Mucosa of rectum (tissue), 2 donors: ENCODE data around the gene PTPN11.

Source experiments
- H3K27ac ChIP-seq, 2 donors: one replicate each; pipeline ENCODE4 v1.7.0; 2013; ENCODE audit warnings: inconsistent platforms in 2 of 2, low read depth in 2 of 2, low read length in 2 of 2
- H3K27me3 ChIP-seq, 2 donors: one replicate each; pipeline ENCODE4 v1.7.0; 2013; ENCODE audit warnings: low read length in 2 of 2; ENCODE audit not compliant: control insufficient read depth in 2 of 2, insufficient read depth in 2 of 2
- H3K36me3 ChIP-seq, 2 donors: one replicate each; pipeline ENCODE4 v1.7.0; 2013; ENCODE audit warnings: low read length in 2 of 2; ENCODE audit not compliant: control insufficient read depth in 2 of 2, insufficient read depth in 2 of 2
- H3K4me1 ChIP-seq, 2 donors: one replicate each; pipeline ENCODE4 v1.7.0; 2013; ENCODE audit warnings: low read length in 2 of 2, mild to moderate bottlenecking in 1 of 2; ENCODE audit not compliant: control insufficient read depth in 2 of 2, insufficient read depth in 2 of 2
- H3K4me3 ChIP-seq, 2 donors: one replicate each; pipeline ENCODE4 v1.7.0; 2013; ENCODE audit warnings: low read length in 2 of 2
- H3K9ac ChIP-seq, 2 donors: one replicate each; pipeline ENCODE4 v1.7.0; 2013; ENCODE audit warnings: low read length in 2 of 2, low read depth in 1 of 2, mild to moderate bottlenecking in 1 of 2
- H3K9me3 ChIP-seq, 2 donors: one replicate each; pipeline ENCODE4 v1.7.0; 2013; ENCODE audit warnings: low read length in 2 of 2; ENCODE audit not compliant: control insufficient read depth in 2 of 2
- donor health status: healthy.
- donor health status: Normal muscosa, but diverticular disease.

The PTPN11 gene

DNA sequence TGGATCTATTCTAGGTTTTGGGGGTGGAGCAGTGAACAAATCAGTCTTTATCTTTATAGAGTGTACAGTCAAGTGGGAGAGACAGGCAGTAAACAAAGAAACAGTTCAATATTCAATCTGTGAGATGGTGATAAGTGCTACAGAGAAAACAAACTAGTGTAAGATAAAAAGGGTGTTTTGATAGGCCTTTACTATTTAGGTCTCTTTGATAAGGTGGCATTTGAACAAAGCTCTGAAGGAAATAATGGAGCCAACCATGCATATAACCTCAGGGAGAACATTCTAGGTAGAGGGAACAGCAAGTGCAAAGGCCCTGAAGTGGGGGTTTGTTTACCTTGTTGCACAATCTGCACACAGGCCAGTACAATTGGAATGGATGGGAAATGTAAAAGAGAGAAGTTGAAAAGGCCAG is 47.3 kb downstream of the PTPN11 start:
- no peak overlapping the region for H3K27ac ChIP-seq

DNA sequence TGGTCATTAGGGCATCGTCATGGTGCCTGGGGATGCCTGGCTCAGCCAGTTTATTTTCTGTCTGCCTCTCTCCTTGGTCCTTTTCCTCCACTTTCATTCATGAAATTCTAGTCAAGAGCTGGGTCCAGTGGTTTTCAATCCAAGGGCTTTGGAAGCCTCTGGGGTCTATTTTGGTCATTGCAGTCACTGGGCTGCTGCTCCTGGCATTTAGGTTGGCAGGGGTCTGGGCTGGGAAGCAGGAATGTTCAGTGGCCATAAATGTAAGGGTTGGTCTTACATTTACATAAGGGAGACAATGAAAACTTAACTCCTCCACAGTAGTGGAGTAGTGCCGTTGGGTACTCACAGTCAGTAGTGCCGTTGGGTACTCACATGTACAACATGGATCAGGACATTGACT is 48.1 kb downstream of the PTPN11 start:
- no peaks in the 10 kb centered on the region for H3K27me3 ChIP-seq
- H3K4me1 ChIP-seq, result no peaks in the 10 kb centered on the region
- peaks cover 0 to 10% of the 10 kb centered on the region in 2 donors for H3K36me3 ChIP-seq
- no peak overlapping the region for H3K4me3 ChIP-seq
- no peak overlapping the region for H3K9ac ChIP-seq
- no peak overlapping the region for H3K27ac ChIP-seq
- no peaks in the 10 kb centered on the region for H3K9me3 ChIP-seq

More for the DNA sequence above, 47.3 kb downstream of the PTPN11 start:
- H3K9ac ChIP-seq, result no peak overlapping the region
- no peaks in the 10 kb centered on the region for H3K9me3 ChIP-seq
- no peaks in the 10 kb centered on the region for H3K4me1 ChIP-seq
- H3K4me3 ChIP-seq, result no peak overlapping the region
- H3K36me3 ChIP-seq, result peaks cover 0 to 10% of the 10 kb centered on the region in 2 donors
- no peaks in the 10 kb centered on the region for H3K27me3 ChIP-seq

DNA sequence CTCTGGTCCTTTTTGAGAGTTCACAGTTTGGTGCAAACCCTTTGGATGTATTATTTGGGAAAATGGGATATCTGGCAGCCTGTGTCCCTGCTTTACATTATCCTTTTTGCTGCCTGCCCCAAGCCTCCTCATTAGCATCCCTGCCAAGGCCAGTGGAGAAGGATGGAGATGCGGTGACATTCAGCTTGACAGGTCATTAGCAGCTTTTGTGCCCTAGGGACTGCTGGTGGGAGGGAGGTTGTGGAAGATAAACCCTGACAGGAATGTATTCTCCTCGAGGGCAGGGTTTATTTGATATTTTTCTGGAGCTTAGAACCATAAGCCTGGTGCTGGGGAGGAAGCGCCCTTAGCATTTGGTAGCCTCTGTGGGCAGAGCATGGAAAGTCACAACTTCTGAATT is 49.3 kb downstream of the PTPN11 start:
- Histone ChIP-seq H3K27ac (no peak overlapping the region), H3K4me3 (no peak overlapping the region), H3K9me3 (no peaks in the 10 kb centered on the region), H3K9ac (no peak overlapping the region), H3K36me3 (peaks cover 2 to 16% of the 10 kb centered on the region in 2 donors), H3K27me3 (no peaks in the 10 kb centered on the region), H3K4me1 (no peaks in the 10 kb centered on the region)

DNA sequence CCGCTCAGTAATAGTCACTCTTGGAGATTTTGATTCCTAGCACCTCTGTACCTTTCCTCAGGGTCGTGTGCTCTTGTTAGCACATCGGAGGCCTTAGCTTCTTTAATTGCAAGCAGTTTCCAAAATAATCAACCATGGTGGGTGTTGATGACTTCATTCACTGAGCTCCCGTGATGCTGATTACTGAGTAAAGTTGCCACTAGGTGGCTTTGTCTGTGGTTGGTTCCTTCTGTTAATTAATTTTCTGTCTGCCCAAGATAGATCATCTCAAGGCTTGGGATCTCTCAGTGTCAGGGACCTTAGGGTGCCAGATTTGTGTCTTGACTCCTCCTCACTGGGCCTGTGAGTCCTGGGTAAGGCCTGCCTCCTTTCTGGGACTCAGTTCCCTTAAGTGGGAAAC is 54.3 kb downstream of the PTPN11 start:
- no peak overlapping the region for H3K9ac ChIP-seq
- no peak overlapping the region for H3K27ac ChIP-seq
- H3K9me3 ChIP-seq, result no peaks in the 10 kb centered on the region
- peaks cover 25 to 43% of the 10 kb centered on the region in 2 donors for H3K36me3 ChIP-seq
- H3K27me3 ChIP-seq, result no peaks in the 10 kb centered on the region
- no peaks in the 10 kb centered on the region for H3K4me1 ChIP-seq
- no peak overlapping the region for H3K4me3 ChIP-seq

DNA sequence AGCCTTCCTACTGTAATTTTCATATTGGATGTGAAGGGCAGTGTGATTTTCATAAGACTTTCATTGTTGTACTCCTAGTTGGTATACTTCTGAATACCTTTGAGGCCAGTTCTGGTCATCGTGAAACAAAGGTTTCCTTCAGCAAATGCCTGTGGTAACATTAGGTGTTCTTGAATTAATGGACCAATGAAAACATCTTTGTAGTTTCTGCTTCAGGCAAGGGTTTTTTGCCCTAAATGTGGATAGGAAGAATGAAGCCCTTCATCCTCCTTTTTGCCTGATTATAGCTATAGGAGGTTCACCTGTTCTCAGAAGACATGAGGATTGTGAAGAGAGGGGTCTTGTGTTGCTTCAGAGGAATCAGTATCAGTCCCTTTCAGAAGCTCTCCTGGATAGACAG is 60.7 kb downstream of the PTPN11 start:
- Histone ChIP-seq H3K36me3 (peaks cover 55 to 69% of the 10 kb centered on the region in 2 donors), H3K9ac (no peak overlapping the region), H3K4me1 (no peaks in the 10 kb centered on the region)

DNA sequence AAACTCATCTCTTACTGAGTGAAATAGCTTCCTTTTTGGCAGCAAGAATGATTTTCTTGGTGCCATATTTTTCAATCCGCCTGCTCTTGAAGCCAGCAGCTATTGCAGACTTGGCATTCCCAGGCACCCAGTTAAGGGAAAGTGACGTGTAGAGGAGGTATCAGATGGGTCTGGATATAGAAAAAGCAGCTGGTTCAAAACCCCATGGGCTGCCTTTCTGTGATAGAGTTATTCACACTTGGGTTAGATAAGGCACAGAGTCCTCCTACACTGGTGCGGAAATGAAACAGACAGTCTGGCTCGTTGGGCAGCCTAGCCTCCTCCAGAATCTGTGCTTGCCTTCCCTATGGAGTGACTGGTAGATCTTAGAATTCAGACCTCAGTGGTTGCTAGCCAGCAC is 62.2 kb downstream of the PTPN11 start:
- H3K9me3 ChIP-seq, result no peaks in the 10 kb centered on the region
- H3K27me3 ChIP-seq, result no peaks in the 10 kb centered on the region
- no peak overlapping the region for H3K4me3 ChIP-seq
- no peak overlapping the region for H3K9ac ChIP-seq
- no peaks in the 10 kb centered on the region for H3K4me1 ChIP-seq
- H3K27ac ChIP-seq, result no peak overlapping the region
- H3K36me3 ChIP-seq, result peaks cover 52 to 60% of the 10 kb centered on the region in 2 donors

More for the DNA sequence above, 60.7 kb downstream of the PTPN11 start:
- Histone ChIP-seq H3K27me3 (no peaks in the 10 kb centered on the region), H3K9me3 (no peaks in the 10 kb centered on the region), H3K4me3 (no peak overlapping the region), H3K27ac (no peak overlapping the region)

DNA sequence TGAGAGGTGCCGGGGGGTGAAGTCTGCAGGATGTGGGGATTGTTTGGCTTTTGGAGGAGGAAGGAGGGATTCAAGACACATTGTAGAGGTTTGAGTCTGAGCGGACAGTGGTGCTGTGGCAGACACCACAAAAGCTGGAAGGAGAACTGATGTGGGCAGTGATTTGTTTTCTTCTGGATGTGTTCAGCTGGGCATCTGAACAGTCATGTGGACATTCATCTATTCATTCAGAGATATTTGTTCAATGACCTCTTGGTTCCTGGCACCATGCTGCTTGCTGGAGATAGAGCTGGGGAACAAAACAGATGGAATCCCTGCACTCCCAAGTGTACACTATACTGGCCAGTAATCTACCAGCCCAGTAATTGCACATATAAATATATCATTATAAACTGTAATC is 64.0 kb downstream of the PTPN11 start:
- no peak overlapping the region for H3K9ac ChIP-seq
- no peak overlapping the region for H3K4me3 ChIP-seq
- peaks cover 44 to 68% of the 10 kb centered on the region in 2 donors for H3K36me3 ChIP-seq
- no peak overlapping the region for H3K27ac ChIP-seq
- no peaks in the 10 kb centered on the region for H3K9me3 ChIP-seq
- H3K4me1 ChIP-seq, result no peaks in the 10 kb centered on the region
- no peaks in the 10 kb centered on the region for H3K27me3 ChIP-seq

DNA sequence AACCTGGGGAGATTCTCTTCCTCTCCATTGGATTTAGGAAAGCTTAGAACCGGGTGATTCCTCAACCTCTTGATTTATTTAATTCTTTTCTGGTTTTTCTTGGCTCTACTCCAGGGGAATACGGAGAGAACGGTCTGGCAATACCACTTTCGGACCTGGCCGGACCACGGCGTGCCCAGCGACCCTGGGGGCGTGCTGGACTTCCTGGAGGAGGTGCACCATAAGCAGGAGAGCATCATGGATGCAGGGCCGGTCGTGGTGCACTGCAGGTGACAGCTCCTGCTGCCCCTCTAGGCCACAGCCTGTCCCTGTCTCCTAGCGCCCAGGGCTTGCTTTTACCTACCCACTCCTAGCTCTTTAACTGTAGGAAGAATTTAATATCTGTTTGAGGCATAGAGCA is 67.6 kb downstream of the PTPN11 start:
- H3K4me1 ChIP-seq, result no peaks in the 10 kb centered on the region
- H3K27me3 ChIP-seq, result no peaks in the 10 kb centered on the region
- peaks cover 47 to 64% of the 10 kb centered on the region in 2 donors for H3K36me3 ChIP-seq
- no peak overlapping the region for H3K27ac ChIP-seq
- H3K9me3 ChIP-seq, result no peaks in the 10 kb centered on the region
- no peak overlapping the region for H3K9ac ChIP-seq
- no peak overlapping the region for H3K4me3 ChIP-seq

DNA sequence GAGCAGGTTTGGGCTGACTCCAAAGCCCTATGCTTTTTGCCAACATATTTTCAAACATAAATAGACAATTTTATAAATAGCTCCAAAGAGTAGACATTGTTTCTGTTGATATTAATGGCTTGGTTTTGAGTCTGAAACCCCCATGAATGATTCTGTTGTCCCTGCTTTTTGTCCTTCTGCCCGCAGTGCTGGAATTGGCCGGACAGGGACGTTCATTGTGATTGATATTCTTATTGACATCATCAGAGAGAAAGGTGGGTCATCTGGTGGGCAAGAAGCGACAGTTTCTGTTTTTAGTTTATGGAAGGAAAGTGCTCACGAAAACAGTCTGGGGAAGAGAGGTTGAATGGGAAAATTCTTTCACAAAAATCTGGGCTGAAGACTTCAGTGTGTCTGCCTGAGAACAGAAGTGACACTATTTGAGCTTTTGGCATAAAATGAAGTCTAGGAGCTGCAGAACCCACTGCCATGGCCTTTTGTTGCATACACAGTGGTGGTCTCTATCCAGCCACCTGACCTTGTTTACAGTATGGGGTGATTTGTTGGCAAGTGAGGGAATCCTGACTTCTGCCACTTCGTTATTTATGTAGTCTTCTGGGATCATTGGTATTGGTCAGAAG is 69.6 kb downstream of the PTPN11 start:
- H3K9ac ChIP-seq, result no peak overlapping the region
- H3K27ac ChIP-seq, result no peak overlapping the region
- H3K9me3 ChIP-seq, result no peaks in the 10 kb centered on the region
- H3K4me3 ChIP-seq, result no peak overlapping the region
- H3K27me3 ChIP-seq, result no peaks in the 10 kb centered on the region
- no peaks in the 10 kb centered on the region for H3K4me1 ChIP-seq
- H3K36me3 ChIP-seq, result peaks cover 39 to 56% of the 10 kb centered on the region in 2 donors

DNA sequence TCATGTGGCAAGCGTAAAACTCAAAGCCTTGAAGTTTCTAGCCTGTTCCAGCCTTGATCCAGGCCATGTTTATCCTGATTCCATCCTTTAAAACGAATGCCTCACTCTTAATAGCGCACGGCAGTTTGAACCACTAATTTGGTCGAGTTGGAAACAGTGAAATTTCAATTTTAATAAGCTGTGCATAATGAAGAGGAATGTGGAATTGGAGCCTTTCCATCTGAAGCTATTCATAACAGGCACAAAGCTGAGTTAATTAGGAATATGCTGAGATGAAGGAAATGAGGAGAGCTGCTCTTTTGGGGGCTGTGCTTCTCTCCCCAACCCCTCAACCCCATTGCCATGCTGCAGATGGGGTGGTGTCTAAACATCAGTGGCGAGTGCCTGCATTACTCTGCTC is 70.7 kb downstream of the PTPN11 start:
- Histone ChIP-seq H3K27ac (no peak overlapping the region), H3K27me3 (no peaks in the 10 kb centered on the region), H3K9ac (no peak overlapping the region), H3K9me3 (no peaks in the 10 kb centered on the region), H3K4me3 (no peak overlapping the region), H3K36me3 (peaks cover 33 to 51% of the 10 kb centered on the region in 2 donors), H3K4me1 (no peaks in the 10 kb centered on the region)
